HCT116 (cell line): ENCODE results near the gene TXLNG. TPM values are rescaled to one million over a fixed set of nuclear protein-coding genes. Genes with fewer than 3 reads are reported as not detected.

Experiments used
- ATAC-seq: fragments of 200-7000 bp; cut with Tn5 transposase; 2 replicates; pipeline ENCODE4 v1.9.1; 2020; ENCODE audit warnings: mild to moderate bottlenecking, moderate library complexity
- BruUV-seq: library from RNA; stranded (reverse); fragments of 400-500 nt; replicated peaks from 2 replicates; lab custom pipeline; 2021; lab: Mats Ljungman, UMichigan
- CTCF ChIA-PET: fragments of 300-600 bp; sonication (Branson Sonifier 250); formaldehyde crosslinking; loops from one replicate; lab custom pipeline; 2021; ENCODE audit warnings: antibody characterized with exemption; lab: Charles Lee
- POLR2A ChIA-PET: fragments of 300-600, 350-600 bp; sonication (Branson Sonifier 250); formaldehyde crosslinking; loops from one replicate; lab custom pipeline; 2021; ENCODE audit warnings: antibody characterized with exemption; lab: Charles Lee
- RAD21 ChIA-PET, 2 experiments: fragments of 300-600 bp; sonication (Branson Sonifier 250); formaldehyde crosslinking; loops; one replicate each; lab custom pipeline; 2023; ENCODE audit warnings: low total read pairs in 2 of 2; ENCODE audit not compliant: uncharacterized antibody in 2 of 2, unreplicated experiment in 2 of 2, low non-redundant PET in 1 of 2; lab: Charles Lee
- DNase-seq: peaks from one replicate; pipeline ENCODE4 v3.0.0-alpha.2; 2010; ENCODE audit warnings: low read depth, low spot score
- H2AFZ ChIP-seq: fragments of 200-600 bp; shearing (Covaris generic), sonication (generic); 2 replicates; pipeline ENCODE4 v1.6.1; 2017; ENCODE audit warnings: low read depth, mixed run types, mixed read lengths, antibody characterized with exemption, low read length; ENCODE audit not compliant: poor library complexity, severe bottlenecking
- H3K27ac ChIP-seq: 2 replicates; pipeline ENCODE4 v1.5.1; 2012; ENCODE audit warnings: low read depth, low read length
- H3K27me3 ChIP-seq: fragments of 200-600 bp; sonication (generic); 2 replicates; pipeline ENCODE4 v1.6.1; 2016; ENCODE audit warnings: mixed run types, low read length, mixed read lengths; ENCODE audit not compliant: insufficient read depth
- H3K36me3 ChIP-seq, 2 experiments: fragments of 200-500 bp in 1 of 2; fragments of 200-600 bp in 1 of 2; sonication (Bioruptor generic) in 1 of 2; sonication (generic) in 1 of 2; 2 replicates each; pipeline versions ENCODE4 v1.5.1 to v1.6.1; 2014 to 2016; ENCODE audit warnings: low read length in 2 of 2, inconsistent platforms in 1 of 2, mixed read lengths in 1 of 2, mixed run types in 1 of 2; ENCODE audit not compliant: insufficient read depth in 2 of 2, control insufficient read depth in 1 of 2
- H3K4me1 ChIP-seq, 2 experiments: fragments of 200-600 bp in 1 of 2; sonication (generic) in 1 of 2; 2 replicates each; pipeline versions ENCODE4 v1.5.1 to v1.6.1; 2012 to 2017; ENCODE audit warnings: low read length in 2 of 2, inconsistent platforms in 1 of 2, mild to moderate bottlenecking in 1 of 2, mixed read lengths in 1 of 2, mixed run types in 1 of 2, moderate library complexity in 1 of 2; ENCODE audit not compliant: insufficient read depth in 2 of 2, control insufficient read depth in 1 of 2
- H3K4me2 ChIP-seq: fragments of 200-600 bp; sonication (generic); 2 replicates; pipeline ENCODE4 v1.6.1; 2017; ENCODE audit warnings: mixed run types, low read length, mixed read lengths
- H3K4me3 ChIP-seq, 2 experiments: fragments of 200-600 bp in 1 of 2; sonication (generic) in 1 of 2; replicated peaks in 1 of 2; 2 replicates each; pipeline ENCODE4 v1.5.1; 2011 to 2016; ENCODE audit warnings: low read length in 2 of 2, control low read depth in 1 of 2, low read depth in 1 of 2, mild to moderate bottlenecking in 1 of 2, mixed read lengths in 1 of 2, mixed run types in 1 of 2
- H3K79me2 ChIP-seq: fragments of 200-600 bp; sonication (generic); 2 replicates; pipeline ENCODE4 v1.6.1; 2017; ENCODE audit warnings: mild to moderate bottlenecking, mixed run types, low read length, moderate library complexity, mixed read lengths; ENCODE audit not compliant: insufficient read depth
- H3K9ac ChIP-seq: fragments of 200-600 bp; sonication (generic); 2 replicates; pipeline ENCODE4 v1.6.1; 2016; ENCODE audit warnings: low read length, mixed read lengths
- H3K9me2 ChIP-seq: fragments of 200-600 bp; sonication (generic), shearing (Covaris generic); 2 replicates; pipeline ENCODE4 v1.6.1; 2017; ENCODE audit warnings: mixed run types, mild to moderate bottlenecking, moderate library complexity; ENCODE audit not compliant: insufficient read depth
- H3K9me3 ChIP-seq, 2 experiments: fragments of 200-500 bp in 1 of 2; fragments of 200-600 bp in 1 of 2; sonication (Bioruptor generic) in 1 of 2; sonication (generic) in 1 of 2; 2 replicates each; pipeline ENCODE4 v1.6.1; 2014 to 2017; ENCODE audit warnings: low read length in 2 of 2, mixed read lengths in 2 of 2, inconsistent platforms in 1 of 2, low read depth in 1 of 2, mild to moderate bottlenecking in 1 of 2, mixed run types in 1 of 2, moderate library complexity in 1 of 2; ENCODE audit not compliant: control insufficient read depth in 1 of 2, insufficient read depth in 1 of 2
- H4K20me1 ChIP-seq: fragments of 200-600 bp; sonication (generic), shearing (Covaris generic); 2 replicates; pipeline ENCODE4 v1.6.1; 2017; ENCODE audit warnings: mixed run types, mild to moderate bottlenecking, moderate library complexity; ENCODE audit not compliant: insufficient read depth
- CBX3 ChIP-seq: IDR thresholded peaks from 2 replicates; pipeline ENCODE4 v1.6.1; 2012; ENCODE audit warnings: low read depth
- CTCF ChIP-seq, 3 experiments: fragments of 200-600 bp in 1 of 3; sonication (generic) in 1 of 3; IDR thresholded peaks in 2 of 3; conservative IDR thresholded peaks in 1 of 3; 2 replicates each; pipeline ENCODE4 v1.5.1; 2012 to 2017; ENCODE audit warnings: low read depth in 2 of 3, low read length in 2 of 3, antibody characterized with exemption in 1 of 3, borderline replicate concordance in 1 of 3, control low read depth in 1 of 3, mild to moderate bottlenecking in 1 of 3, mixed read lengths in 1 of 3, mixed run types in 1 of 3, moderate library complexity in 1 of 3; ENCODE audit not compliant: insufficient read depth in 1 of 3
- ELF1 ChIP-seq: IDR thresholded peaks from 2 replicates; pipeline ENCODE4 v1.6.1; 2012; ENCODE audit warnings: low read depth, borderline replicate concordance
- MAX ChIP-seq: IDR thresholded peaks from 2 replicates; pipeline ENCODE4 v1.6.1; 2012
- POLR2A ChIP-seq: IDR thresholded peaks from 2 replicates; pipeline ENCODE4 v1.7.0; 2011; ENCODE audit warnings: borderline replicate concordance; ENCODE audit not compliant: insufficient read depth, insufficient read length; ENCODE audit errors: extremely low read depth
- POLR2AphosphoS5 ChIP-seq: IDR thresholded peaks from 2 replicates; pipeline ENCODE4 v1.6.1; 2011; ENCODE audit warnings: mild to moderate bottlenecking, low read depth, low read length, moderate library complexity
- RAD21 ChIP-seq: IDR thresholded peaks from 2 replicates; pipeline ENCODE4 v1.6.1; 2012; ENCODE audit warnings: low read depth, mild to moderate bottlenecking
- REST ChIP-seq: IDR thresholded peaks from 2 replicates; pipeline ENCODE4 v1.6.1; 2012; ENCODE audit warnings: low read depth
- SP1 ChIP-seq: IDR thresholded peaks from 2 replicates; pipeline ENCODE4 v1.6.1; 2012; ENCODE audit warnings: low read depth
- SRF ChIP-seq: IDR thresholded peaks from 2 replicates; pipeline ENCODE4 v1.6.1; 2012; ENCODE audit warnings: low read depth
- TCF7L2 ChIP-seq: IDR thresholded peaks from 2 replicates; pipeline ENCODE4 v1.7.0; 2011; ENCODE audit warnings: borderline replicate concordance, inconsistent platforms; ENCODE audit not compliant: insufficient read depth, insufficient read length; ENCODE audit errors: extremely low read depth
- ZBTB33 ChIP-seq: IDR thresholded peaks from 2 replicates; pipeline ENCODE4 v1.6.1; 2011; ENCODE audit warnings: mild to moderate bottlenecking, low read length, moderate library complexity; ENCODE audit not compliant: insufficient replicate concordance; ENCODE audit errors: extremely low read depth
- ZFX ChIP-seq: fragments of 450-650 bp; IDR thresholded peaks from 2 replicates; pipeline ENCODE4 v1.6.1; 2017
- ZNF274 ChIP-seq: fragments of 200-500 bp; sonication (Bioruptor generic); IDR thresholded peaks from 2 replicates; pipeline ENCODE4 v1.6.1; 2014; ENCODE audit warnings: mild to moderate bottlenecking, low read depth, low read length, inconsistent platforms
- intact Hi-C: fragments of 100-400 bp; cut with micrococcal nuclease; formaldehyde crosslinking; loops from 2 replicates; pipeline ENCODE4 v1.10.0; 2022
- total RNA-seq: library from RNA; stranded (reverse); gene quantifications from one replicate; pipeline ENCODE4 v1.2.1, GENCODE V29; 2021; ENCODE audit not compliant: unreplicated experiment

TXLNG gene
- total RNA-seq, 1 experiment from 2014 or later: 22.9 TPM

GRCh38 chrX:16873106-16873505 is 86.8 kb downstream of the TXLNG start:
- Histone ChIP-seq H3K27ac (no peak overlapping the region), H3K9me3 (no peaks in the 10 kb centered on the region), H3K4me3 (no peak overlapping the region), H3K9ac (no peak overlapping the region), H3K4me2 (no peak overlapping the region), H3K27me3 (no peaks in the 10 kb centered on the region), H3K9me2 (no peaks in the 10 kb centered on the region), H4K20me1 (no peaks in the 10 kb centered on the region), H2AFZ (no peak overlapping the region), H3K36me3 (peaks cover 0 to 7% of the 10 kb centered on the region in 2 experiments; a peak in 1 of 4 replicates), H3K4me1 (peaks cover 2 to 15% of the 10 kb centered on the region in 2 experiments; a peak in 3 of 4 replicates), H3K79me2 (peaks cover 14% of the 10 kb centered on the region)
- ChIA-PET RAD21 (no interaction called here), POLR2A (no interaction called here), CTCF (interaction anchor here (3.0 kb wide), 1 partner anchor 10 kb away, joined by 17 read pairs; no protein-coding TSS in a partner anchor)
- intact Hi-C loops: no loop called here
- ATAC-seq: no peak
- DNase-seq: no peak
- TF ChIP-seq TCF7L2 (no peak), REST (no peak), CBX3 (no peak), POLR2A (no peak), SRF (no peak), POLR2AphosphoS5 (no peak), ELF1 (no peak), MAX (no peak), ZBTB33 (no peak), SP1 (no peak), ZFX (no peak), CTCF (IDR thresholded peaks at IDR 0.05 in 2 of 3, conservative IDR thresholded peaks at IDR 0.05 in 1 of 3; ENCODE audit: borderline replicate concordance in 1 of 3, insufficient read depth in 1 of 3, low read depth in 2 of 3, low read length in 2 of 3) (no peak), ZNF274 (no peak), RAD21 (no peak)
- no TSS peak for BruUV-seq
